Fibroblast of peridontal ligament (primary cell): ENCODE data around the gene NEK7.
"Not testable (repeated sequence)": the region's sequence is repeated elsewhere in the genome, so short reads cannot be mapped to it uniquely, and the experiment has no call there.

ENCODE experiments used
- DNase-seq: peaks from one replicate; pipeline ENCODE4 v3.0.0-alpha.2; 2010; ENCODE audit errors: extremely low read depth

Gene NEK7

DNA sequence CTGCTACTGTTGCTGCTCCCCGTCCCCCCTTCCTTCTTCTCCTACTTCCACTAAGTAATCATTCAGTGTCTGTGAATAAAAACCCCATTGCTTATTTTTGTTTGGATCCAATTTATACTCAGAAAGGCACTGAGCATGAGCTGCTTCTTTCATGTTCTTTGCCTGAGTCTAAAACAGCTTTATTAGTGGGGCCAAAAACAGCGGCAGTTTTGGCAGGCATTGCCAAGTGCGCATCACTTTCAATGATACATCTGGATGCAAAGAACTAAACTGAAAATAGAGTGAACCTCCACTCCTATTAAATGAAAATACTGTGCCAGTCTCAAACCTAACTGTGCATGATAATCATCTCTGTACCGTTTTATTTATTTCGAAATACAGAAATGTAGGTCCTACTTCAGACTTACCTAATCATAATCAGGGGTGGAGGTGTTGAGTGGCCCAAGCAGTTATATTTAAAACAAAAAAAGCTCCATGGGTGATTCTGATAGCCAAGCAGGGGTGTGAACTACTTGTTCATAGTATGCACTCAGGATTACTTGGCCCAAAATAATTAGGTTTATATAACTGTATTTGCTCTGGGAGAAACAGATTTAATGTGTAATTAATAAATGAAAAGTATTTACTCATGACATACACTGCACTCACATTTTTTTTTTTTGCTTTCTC, 48.4 kb downstream of the NEK7 start:
- peak; percentile 35 for DNase-seq

DNA sequence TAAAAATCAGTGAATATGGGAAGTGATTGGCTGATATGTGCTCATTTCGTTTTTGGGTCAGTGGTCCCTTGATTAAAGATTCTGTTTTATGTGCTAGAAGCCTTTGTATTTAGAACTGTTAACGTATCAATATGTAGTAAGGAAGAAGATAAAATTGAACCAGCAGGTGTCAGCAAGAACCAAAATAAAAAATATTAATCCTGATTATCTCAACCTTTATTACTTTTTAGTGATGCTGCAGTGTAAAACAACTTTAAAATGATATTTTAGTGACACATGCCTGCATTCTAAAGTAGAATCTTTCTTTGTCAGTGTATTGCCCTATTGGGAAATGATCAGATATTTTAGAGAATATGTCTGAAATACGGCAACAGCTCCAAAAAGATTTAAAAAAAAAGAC, 49.5 kb downstream of the NEK7 start:
- no peak for DNase-seq

DNA sequence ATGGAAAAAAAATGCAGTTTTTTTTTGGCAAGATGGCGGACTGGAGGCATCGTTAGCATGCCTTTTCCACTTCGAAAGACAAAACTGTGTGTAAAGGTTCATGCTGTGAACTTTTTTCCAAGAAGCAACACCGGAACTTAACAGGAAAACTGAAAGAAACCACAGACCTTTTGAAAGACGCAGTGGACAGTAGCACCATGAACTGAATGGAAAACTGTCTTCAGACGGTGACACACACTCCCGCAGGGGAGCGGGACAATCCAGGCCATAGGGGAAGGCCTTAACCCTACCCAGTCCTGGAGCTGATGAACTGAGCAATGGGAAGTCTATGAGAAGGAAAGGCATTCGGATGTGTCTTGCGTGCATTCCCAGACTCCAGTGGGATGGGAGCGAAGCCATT, 54.9 kb downstream of the NEK7 start:
- DNase-seq, result no peak

DNA sequence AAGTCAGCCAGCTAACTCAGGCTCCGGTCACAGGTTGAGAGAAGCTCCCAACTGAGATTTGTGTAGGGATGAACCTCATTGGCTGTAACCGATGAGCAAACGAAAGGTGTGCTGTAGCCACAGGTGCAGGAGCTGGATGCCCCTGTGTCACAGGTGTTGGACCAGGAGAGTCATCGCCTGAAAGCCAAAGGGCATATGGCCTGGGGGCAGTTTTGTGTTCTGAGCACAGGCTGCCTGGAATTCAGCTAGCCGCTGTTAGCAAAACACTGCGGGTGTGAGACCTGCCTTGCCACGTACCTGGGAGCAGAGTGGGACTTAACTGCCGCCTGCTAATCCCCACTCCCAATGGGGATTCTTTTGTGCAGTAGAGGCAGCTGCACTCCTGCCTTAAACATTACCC, 55.3 kb downstream of the NEK7 start:
- DNase-seq, result no peak

DNA sequence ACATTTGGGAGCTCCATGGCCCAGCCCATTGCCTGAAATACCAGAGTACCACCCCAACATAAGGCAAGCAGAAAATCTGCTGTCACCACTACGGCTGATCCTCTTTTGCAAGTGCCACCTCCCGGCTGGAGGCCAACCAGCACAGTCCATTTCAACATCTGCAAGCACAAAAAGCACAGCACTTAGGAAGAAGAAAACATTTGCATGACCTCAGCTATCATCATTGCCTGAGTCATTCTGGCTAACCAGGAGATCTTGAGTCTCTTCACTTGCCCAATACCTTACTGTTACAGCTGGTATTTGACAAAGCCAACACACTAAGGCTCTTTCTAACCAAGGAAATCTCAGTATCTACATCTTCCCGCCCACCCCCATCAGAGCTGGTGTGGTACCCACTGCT, 55.9 kb downstream of the NEK7 start:
- DNase-seq, result peak; percentile 91

DNA sequence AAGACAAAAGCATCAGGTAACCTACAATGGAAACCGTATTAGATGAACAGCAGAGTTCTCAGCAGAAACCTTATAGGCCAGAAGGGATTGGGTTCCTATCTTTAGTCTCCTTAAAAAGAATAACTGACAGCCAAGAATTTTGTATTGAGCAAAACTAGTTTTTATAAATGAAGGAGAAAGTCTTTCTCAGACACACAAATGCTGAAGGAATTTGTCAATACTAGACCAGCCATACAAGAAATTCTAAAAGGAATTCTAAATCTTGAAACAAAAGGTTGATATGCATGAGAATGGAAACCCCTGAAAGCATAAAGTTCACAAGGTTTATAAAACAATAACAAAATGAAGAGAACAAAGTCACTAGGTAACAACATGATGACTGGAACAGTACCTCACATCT, 58.1 kb downstream of the NEK7 start:
- DNase-seq, result no peak

DNA sequence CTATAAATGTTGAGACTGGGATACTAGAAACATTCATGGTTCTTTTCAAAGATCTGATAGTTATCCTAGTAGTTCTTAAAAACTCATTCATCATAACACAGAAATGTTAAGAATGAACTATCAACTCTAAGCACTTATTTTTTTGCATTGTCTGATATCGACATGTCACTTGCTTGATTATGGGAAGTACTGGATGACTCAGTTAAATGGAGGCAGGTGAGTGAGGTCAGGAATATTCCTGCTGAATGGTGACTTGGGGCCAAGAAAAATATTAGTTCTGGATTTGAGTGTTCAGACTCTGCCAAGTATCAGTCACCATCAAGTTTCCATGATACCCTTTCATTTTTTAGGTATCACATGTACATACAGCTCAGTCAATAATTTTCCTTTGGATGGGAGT, 63.6 kb downstream of the NEK7 start:
- peak; percentile 51 for DNase-seq

DNA sequence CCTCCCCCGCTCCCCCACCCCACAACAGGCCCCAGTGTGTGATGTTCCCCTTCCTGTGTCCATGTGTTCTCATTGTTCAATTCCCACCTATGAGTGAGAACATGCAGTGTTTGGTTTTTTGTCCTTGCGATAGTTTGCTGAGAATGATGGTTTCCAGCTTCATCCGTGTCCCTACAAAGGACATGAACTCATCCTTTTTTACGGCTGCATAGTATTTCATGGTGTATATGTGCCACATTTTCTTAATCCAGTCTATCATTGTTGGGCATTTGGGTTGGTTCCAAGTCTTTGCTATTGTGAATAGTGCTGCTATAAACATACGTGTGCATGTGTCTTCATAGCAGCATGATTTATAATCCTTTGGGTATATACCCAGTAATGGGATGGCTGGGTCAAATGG, 70.2 kb downstream of the NEK7 start:
- not testable (repeated sequence) for DNase-seq

DNA sequence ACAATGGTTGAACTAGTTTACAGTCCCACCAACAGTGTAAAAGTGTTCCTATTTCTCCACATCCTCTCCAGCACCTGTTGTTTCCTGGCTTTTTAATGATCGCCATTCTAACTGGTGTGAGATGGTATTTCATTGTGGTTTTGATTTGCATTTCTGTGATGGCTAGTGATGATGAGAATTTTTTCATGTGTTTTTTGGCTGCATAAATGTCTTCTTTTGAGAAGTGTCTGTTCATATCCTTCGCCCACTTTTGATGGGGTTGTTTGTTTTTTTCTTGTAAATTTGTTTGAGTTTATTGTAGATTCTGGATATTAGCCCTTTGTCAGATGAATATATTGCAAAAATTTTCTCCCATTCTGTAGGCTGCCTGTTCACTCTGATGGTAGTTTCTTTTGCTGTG, 70.7 kb downstream of the NEK7 start:
- DNase-seq, result not testable (repeated sequence)

DNA sequence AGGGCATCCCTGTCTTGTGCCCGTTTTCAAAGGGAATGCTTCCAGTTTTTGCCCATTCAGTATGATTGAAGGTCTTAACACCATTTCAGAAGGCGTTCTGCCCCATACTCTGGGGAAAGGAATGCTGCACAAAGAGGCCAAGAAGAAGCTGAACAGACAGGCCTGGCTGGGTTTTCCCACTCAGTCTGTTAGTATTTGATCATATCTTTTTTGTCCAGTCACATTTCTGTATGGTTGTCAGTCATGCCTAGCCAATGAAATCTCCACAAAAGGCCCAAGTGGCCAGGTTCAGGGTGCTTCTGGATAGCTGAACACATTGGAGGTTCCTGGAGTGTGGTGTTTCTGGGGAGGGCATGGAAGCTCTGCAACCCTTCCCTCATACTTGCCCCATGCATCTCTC, 72.1 kb downstream of the NEK7 start:
- DNase-seq, result no peak

DNA sequence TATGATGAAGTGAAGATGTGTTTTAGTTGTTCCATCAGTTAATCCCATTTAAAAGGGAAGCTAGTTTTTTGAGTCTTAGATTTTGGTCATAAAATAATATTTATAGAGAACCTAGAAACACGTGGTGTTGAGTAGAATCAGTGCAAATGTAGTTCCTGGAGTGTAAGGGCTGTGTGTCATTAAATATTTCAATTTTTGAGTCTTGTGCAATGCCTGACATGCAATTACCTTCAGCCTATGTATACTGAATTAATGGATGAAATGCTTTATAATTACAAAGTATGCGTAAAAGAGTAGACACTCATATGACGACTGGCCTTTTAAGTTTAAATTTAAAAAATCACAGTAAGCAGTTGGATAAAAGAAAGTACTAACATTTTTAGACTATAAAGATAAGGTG, 75.0 kb downstream of the NEK7 start:
- no peak for DNase-seq

DNA sequence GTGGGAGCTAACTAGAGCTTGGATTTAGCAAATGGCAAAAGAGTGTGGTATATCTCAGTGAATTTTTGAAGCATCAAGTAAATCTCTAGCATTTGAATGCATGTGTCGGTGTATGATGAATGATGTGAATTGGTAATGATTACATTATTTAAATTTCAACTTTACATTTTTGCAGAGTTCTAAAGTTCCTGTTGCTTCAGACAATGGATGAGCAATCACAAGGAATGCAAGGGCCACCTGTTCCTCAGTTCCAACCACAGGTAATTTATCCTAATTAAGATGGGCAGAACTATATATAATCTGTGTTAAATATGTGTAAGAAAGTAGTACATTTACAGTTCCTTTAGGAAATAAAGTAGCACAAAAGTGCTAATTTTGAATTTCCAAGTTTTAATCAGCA, 75.6 kb downstream of the NEK7 start:
- DNase-seq, result no peak

DNA sequence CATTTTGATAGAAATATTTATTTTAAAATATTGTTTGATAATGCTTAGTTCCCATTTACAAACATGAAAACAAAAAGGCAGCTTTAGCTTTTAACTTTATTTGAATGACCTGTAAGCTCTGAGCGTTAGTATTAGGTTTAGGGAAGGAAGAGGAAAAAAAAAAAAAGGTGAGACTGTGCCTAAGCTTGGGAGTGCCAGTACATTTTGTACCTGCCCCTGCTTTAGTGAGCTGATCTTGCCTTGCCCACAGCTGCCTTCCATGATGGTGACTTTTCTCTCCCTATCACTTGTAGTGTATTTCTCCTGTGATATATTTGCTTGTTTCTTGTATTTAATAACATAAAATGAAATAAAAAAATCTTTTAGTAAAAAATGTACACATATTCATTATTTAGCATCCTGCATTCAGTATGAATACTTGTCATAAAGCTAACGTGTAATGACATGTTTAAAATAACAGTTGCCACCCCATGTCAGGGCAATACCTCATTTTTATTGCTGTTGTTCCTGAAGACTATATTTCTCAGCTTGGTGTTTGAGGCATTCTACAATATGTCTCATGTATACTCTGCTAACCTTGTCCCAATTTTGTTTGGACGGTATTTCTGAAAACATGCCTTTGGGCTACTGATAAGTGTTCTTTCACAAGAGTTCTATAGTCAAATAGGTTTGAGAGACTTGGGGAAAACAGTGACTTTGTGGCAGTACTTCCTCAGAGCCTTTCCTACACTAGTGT, 76.3 kb downstream of the NEK7 start:
- DNase-seq, result no peak

DNA sequence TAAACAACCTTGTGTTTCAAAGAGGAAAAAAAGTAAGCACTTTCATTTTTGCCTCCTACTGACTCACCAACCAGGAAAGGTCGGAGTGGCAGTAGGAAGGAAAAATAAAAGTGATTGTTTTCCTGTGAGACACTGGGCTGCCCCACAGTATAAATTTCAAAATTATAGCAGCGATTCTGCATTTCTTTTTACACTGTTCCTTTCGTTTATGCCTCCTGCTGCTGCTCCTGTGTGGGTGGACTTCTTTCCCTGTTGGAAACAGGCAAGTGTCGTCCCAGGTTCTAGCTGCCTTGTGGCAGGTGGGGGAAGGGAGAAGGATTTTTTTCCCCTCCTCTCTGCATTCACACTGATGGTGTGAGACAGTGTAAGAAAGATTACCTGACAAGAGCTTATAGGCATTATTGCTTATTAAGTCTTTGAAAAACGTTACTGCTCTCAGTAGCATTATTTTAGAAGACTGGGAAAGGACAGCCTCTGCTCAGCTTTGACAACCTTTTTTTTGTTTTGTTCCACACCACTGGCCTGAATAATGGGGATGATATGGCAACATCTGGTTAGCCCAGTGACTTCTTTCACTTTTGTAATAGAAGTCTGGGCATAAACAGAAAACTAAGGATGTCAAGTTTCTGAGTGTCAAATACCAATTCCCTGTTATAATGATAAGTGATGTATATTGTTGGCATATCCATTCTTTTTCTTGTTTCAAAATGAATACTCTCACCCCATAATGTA, 77.9 kb downstream of the NEK7 start:
- peak; percentile 50 for DNase-seq

DNA sequence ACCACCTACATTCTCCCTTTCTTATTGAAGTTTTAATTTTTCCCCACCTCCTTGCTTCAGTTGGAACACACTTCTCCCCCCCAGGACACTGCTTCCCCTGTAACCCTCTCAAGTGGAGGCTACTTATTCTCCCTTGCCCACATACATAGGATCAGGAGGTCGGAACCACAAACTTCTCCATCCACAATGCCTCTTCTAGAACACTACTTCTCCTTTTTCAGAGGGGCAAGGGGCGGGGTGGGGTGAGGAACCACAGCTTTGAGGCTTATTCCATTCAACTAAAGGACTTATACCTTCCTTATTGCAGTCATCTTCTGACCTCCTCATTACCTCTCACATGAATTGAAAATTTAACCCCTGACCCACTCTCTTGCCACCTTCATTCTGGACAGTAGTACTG, 81.3 kb downstream of the NEK7 start:
- no peak for DNase-seq

DNA sequence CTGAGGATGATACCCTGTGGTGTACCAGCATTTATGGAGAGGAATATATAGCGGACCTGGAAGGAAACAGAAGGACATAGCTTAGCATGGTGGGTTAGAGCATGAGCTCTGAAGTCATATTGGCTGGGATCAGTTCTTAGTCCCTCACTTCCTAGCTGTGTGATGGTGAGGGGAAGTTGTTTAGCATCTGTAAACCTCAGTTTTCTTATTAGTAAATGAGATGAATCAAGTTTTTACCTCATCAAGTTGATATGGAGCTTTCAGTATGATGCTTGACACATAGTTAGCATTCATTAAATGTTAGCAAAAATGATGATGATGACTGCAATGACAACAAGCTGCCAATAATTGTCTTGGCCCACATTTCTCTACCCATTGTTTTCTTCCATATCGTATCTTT, 84.8 kb downstream of the NEK7 start:
- no peak for DNase-seq

DNA sequence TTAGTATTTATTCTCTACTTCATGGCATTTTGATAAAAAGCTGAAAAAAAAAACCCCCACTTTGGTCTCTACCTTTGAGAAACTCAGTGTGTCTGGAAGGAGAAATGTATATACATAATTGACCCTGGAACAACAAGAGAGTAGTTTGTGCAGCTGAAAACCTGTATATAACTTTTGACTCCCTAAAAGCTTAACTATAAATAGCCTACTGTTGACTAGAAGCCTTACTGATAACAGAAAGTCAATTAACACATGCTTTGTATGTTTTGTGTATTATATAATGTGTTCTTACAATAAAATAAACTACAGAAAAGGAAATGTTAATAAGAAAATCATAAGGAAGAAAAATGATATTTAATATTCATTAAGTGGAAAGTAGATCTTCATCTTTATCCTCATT, 88.0 kb downstream of the NEK7 start:
- no peak for DNase-seq

DNA sequence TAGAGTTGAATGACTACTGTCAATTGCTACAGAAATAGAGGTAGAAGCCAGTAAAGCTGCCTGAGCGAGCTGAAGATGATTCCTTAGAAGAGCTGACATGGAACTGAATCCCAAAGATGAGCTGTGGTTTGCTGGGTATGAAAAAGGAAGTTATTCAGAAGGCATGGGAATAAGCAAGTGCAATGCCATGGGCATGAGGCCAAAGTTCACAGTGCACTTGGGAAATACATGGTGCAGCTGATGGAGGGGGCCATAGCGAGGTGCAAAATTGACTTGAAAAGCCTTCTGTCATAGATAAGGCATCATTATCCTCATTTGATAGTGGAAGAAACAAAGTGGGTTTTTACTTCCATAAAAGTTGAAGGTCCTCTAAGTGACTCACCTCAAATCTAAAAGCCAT, 88.6 kb downstream of the NEK7 start:
- no peak for DNase-seq

DNA sequence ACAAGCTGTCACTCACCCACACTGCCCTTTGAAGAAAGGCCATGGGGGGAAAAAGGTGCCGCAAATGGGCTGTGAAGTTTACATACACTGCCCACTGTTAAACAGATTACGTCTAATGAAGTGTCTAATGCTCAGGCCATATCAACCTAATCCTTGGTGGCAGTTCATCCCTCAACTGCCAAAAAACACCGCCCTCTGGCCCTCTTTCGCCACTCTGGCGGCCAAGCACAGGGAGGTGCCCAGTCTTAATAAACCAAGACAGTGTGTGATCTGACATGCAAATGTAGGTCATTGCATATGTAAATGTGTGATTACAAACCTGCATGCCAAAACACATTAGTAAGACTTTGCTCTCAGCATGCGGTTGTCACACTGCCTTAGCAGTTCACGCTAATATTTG, 89.5 kb downstream of the NEK7 start:
- DNase-seq, result no peak

DNA sequence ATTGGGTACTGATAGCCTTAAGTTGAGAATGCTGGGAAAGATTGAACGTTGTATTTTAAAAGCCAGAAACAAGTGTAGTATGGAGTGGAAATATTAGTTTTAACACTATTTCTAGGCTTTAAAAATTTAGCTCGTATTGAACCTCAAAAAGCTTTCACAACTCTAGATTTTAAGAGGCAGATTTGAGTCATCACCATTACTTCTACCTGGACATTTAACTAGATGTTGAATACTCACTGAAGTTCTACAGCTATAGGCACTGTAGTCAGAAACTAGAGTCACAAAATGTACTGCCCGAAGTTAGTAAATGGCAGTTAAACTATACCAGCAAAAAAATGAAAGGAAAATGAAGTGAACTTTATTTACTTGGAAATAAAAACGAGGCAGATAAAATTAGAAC, 96.5 kb downstream of the NEK7 start:
- no peak for DNase-seq

DNA sequence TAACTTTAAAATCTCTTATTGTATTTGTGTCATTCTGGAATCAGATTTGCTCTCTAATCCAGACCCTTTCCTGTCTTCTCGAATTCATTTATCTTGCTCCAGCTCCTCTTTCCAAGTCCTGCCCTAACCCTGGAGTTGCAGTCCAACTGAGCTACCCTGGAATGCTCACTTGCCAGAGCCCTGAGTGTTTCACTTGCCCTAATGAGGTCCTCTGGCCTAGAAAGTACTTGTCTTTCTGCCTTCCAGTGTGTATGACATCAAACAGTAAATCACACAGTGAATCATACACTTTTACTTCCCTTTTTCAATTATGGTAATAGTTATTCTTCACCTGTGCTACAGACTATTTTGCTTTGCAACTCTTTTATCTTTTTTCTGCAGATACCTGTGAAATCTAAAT, 96.9 kb downstream of the NEK7 start:
- peak; percentile 54 for DNase-seq

DNA sequence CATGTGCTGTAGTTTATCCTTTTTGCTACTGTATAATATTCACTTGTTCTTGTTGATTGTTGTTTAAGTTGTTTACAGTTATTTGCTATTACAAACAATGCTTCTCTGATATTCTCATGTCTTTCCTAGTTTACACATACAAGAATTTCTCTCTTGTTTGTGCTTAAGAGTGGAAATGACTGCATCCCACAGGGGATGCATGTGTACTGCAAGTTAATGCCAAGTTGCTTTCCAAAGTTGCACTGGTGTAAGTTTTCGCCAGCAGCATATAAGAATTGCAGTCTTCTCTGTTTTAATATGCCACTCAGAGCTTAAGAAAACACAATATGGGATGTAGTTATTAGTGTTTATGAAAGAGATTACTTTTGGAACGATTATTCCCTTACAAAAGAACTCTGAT, 97.7 kb downstream of the NEK7 start:
- DNase-seq, result peak; percentile 41

DNA sequence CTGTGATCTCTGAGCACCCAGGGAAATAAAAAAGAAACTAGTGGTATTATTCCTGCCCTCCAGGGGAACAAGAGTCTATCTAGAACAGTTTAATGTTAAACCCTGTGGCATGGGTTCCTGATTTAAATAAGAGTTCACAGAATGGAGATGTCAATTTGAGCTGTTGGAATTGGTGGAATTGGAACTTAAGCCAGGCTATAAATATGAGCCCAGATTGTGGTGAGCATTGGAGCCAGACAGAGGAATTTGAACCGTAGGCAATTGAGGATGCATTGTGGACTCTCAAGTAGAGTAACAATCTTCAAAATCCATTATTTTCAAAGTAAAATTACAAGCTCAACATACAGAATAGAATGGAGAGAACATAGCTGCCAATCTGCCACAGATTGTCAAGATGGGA, 98.2 kb downstream of the NEK7 start:
- DNase-seq, result peak; percentile 64
